Ectodermal cell (in vitro differentiated cells): ENCODE results near the gene VAV2.

Experiments
- H3K27ac ChIP-seq: 2 replicates; pipeline ENCODE4 v1.7.0; 2013; ENCODE audit warnings: mild to moderate bottlenecking, low read depth, low read length; ENCODE audit not compliant: insufficient read depth, poor library complexity, severe bottlenecking
- H3K27me3 ChIP-seq: 2 replicates; pipeline ENCODE4 v1.7.0; 2013; ENCODE audit warnings: mild to moderate bottlenecking, low read length; ENCODE audit not compliant: insufficient read depth, control insufficient read depth, poor library complexity, severe bottlenecking
- H3K36me3 ChIP-seq: one replicate; pipeline ENCODE4 v1.7.0; 2013; ENCODE audit warnings: low read length; ENCODE audit not compliant: control insufficient read depth, insufficient read depth
- H3K4me1 ChIP-seq: one replicate; pipeline ENCODE4 v1.7.0; 2013; ENCODE audit warnings: low read length; ENCODE audit not compliant: control insufficient read depth, insufficient read depth
- H3K4me3 ChIP-seq: 2 replicates; pipeline ENCODE4 v1.7.0; 2013; ENCODE audit warnings: low read depth, low read length, control low read depth; ENCODE audit not compliant: insufficient read depth
- H3K9me3 ChIP-seq: 2 replicates; pipeline ENCODE4 v1.7.0; 2013; ENCODE audit warnings: mild to moderate bottlenecking, low read length, moderate library complexity; ENCODE audit not compliant: control insufficient read depth
- whole genome bisulfite sequencing, 2 experiments: methylation state at CpG; one replicate each; pipeline ENCODE4 v1.1.7; 2013; ENCODE audit warnings: missing lambda C conversion rate in 2 of 2; 5-methylcytosine and 5-hydroxymethylcytosine counted together

The VAV2 gene

DNA sequence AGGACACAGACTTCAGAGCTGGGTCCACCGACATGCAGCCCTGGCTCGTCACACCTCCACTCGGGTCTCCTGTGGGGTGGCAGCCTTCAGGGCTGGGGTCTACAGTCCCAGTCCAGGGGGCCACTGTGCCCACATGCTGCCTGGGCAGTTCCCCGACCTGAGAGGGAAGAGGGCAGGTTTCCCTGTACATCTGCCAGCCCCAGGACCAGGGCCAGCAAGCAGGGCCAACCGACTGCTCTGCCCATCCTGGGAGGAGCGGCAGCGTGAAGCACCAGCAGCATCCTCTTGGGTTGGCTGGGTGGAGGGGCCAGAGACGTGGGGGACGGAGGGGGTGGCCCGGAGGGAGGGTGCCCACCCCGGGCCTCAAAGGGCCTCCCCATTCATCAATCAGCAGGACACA, 133.4 kb downstream of the VAV2 start:
- Histone ChIP-seq H3K27ac (no peak overlapping the region), H3K9me3 (no peaks in the 10 kb centered on the region), H3K4me3 (no peak overlapping the region), H3K36me3 (no peaks in the 10 kb centered on the region), H3K27me3 (no peaks in the 10 kb centered on the region), H3K4me1 (peaks cover 27% of the 10 kb centered on the region)
- WGBS, 2 experiments, result 94 to 95% methylated on average over 11 of the region's 11 CpGs

GRCh38 chr9:133857639-133858038, 134.5 kb downstream of the VAV2 start:
- WGBS, 2 experiments, result 93 to 94% methylated on average over 9 of the region's 9 CpGs
- H3K27me3 ChIP-seq, result no peaks in the 10 kb centered on the region
- no peak overlapping the region for H3K4me3 ChIP-seq
- no peaks in the 10 kb centered on the region for H3K36me3 ChIP-seq
- H3K4me1 ChIP-seq, result peaks cover 16% of the 10 kb centered on the region
- no peak overlapping the region for H3K27ac ChIP-seq
- H3K9me3 ChIP-seq, result no peaks in the 10 kb centered on the region

DNA sequence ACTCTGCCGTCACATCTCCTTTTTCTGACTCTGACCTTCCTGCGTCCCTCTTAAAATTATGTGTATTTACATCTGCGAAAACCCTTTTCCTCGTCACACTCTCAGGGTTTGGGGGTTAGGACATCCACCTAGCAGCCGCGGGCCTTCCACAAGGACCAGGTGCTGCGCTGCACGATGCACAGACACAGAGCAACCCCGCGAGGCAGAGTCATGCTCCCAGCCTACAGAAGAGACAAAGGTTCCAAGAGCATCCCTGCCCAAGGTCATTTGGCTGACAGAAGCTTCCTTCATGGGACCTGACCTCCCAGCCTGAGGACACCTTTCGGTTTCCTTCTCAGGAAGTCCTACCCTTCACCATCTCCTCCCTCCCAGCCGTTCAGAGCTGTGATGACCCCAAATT, 135.3 kb downstream of the VAV2 start:
- H3K36me3 ChIP-seq, result no peaks in the 10 kb centered on the region

GRCh38 chr9:133855802-133856521, 136.2 kb downstream of the VAV2 start:
- Histone ChIP-seq H3K4me3 (no peak overlapping the region), H3K4me1 (peaks cover 6% of the 10 kb centered on the region), H3K27me3 (no peaks in the 10 kb centered on the region), H3K27ac (no peak overlapping the region), H3K36me3 (no peaks in the 10 kb centered on the region), H3K9me3 (no peaks in the 10 kb centered on the region)
- 95 to 96% methylated on average over 20 of the region's 20 CpGs for WGBS, 2 experiments

More for the DNA sequence above, 135.3 kb downstream of the VAV2 start:
- no peak overlapping the region for H3K4me3 ChIP-seq
- H3K27me3 ChIP-seq, result no peaks in the 10 kb centered on the region
- no peak overlapping the region for H3K27ac ChIP-seq
- H3K4me1 ChIP-seq, result peaks cover 14% of the 10 kb centered on the region
- 90 to 91% methylated on average over 12 of the region's 12 CpGs for WGBS, 2 experiments
- H3K9me3 ChIP-seq, result no peaks in the 10 kb centered on the region

GRCh38 chr9:133855371-133855770, 136.8 kb downstream of the VAV2 start:
- Histone ChIP-seq H3K27ac (no peak overlapping the region), H3K27me3 (no peaks in the 10 kb centered on the region), H3K4me3 (no peak overlapping the region), H3K9me3 (no peaks in the 10 kb centered on the region), H3K4me1 (peaks cover 4% of the 10 kb centered on the region), H3K36me3 (no peaks in the 10 kb centered on the region)
- 94 to 96% methylated on average over 15 of the region's 15 CpGs for WGBS, 2 experiments

- Histone ChIP-seq H3K9me3 (no peaks in the 10 kb centered on the region), H3K36me3 (no peaks in the 10 kb centered on the region), H3K27me3 (no peaks in the 10 kb centered on the region), H3K4me3 (no peak overlapping the region), H3K4me1 (peaks cover 4% of the 10 kb centered on the region), H3K27ac (no peak overlapping the region)
- WGBS, 2 experiments, result 82 to 84% methylated on average over 4 of the region's 4 CpGs
Observed at GRCh38 chr9:133854765-133855164, 137.4 kb downstream of the VAV2 start.

- WGBS, 2 experiments, result 95% methylated on average over 6 of the region's 6 CpGs
- H3K4me1 ChIP-seq, result peaks cover 4% of the 10 kb centered on the region
- H3K36me3 ChIP-seq, result no peaks in the 10 kb centered on the region
- no peak overlapping the region for H3K27ac ChIP-seq
- H3K27me3 ChIP-seq, result no peaks in the 10 kb centered on the region
- no peaks in the 10 kb centered on the region for H3K9me3 ChIP-seq
- H3K4me3 ChIP-seq, result no peak overlapping the region
Observed at GRCh38 chr9:133854048-133854447, 138.1 kb downstream of the VAV2 start.

DNA sequence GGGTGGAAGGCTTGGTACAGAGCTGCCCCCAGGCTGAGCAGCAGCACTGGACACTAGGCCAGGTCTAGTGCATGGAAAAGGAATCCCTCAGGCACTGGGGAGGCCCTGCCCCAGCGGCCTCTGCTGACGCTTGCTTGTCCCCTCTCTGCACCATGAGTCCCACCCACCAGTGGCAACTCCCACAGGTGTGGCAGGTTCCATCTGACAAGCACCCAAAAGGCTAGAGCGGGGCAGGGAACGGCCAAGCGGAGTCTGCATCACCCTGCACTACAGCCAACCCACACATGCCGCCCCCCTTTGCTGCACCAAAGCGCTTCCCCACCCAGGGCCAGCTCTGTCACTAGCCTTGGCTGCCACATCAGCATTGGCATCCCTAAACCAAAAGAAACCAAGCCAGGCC, 138.8 kb downstream of the VAV2 start:
- Histone ChIP-seq H3K27me3 (no peaks in the 10 kb centered on the region), H3K4me3 (no peak overlapping the region), H3K9me3 (no peaks in the 10 kb centered on the region), H3K4me1 (peaks cover 4% of the 10 kb centered on the region), H3K27ac (no peak overlapping the region), H3K36me3 (no peaks in the 10 kb centered on the region)
- WGBS, 2 experiments, result 90 to 96% methylated on average over 7 of the region's 7 CpGs

GRCh38 chr9:133852431-133852830, 139.7 kb downstream of the VAV2 start:
- H3K4me1 ChIP-seq, result peaks cover 4% of the 10 kb centered on the region
- no peaks in the 10 kb centered on the region for H3K36me3 ChIP-seq
- H3K27ac ChIP-seq, result no peak overlapping the region
- 78 to 82% methylated on average over 6 of the region's 6 CpGs for WGBS, 2 experiments
- H3K27me3 ChIP-seq, result no peaks in the 10 kb centered on the region
- H3K4me3 ChIP-seq, result no peak overlapping the region
- no peaks in the 10 kb centered on the region for H3K9me3 ChIP-seq

DNA sequence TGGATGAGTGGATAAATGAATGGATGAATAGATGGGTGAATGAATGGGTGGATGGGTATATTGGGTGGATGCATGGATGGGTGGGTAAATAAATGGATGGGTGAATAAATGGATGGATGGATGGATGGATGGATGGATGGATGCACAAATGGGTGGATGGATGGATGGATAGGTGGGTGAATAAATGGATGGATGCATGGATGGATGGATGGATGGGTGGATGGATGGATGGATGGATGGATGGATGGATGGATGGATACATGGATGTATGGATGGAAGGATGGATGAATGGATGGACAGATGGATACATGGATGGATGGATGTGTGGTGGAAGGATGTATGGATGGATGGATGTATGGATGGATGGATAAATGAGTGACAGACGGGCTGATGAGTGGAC, 140.4 kb downstream of the VAV2 start:
- no peak overlapping the region for H3K4me3 ChIP-seq
- H3K27me3 ChIP-seq, result no peaks in the 10 kb centered on the region
- 91 to 94% methylated on average over 1 of the region's 1 CpG for WGBS, 2 experiments
- no peaks in the 10 kb centered on the region for H3K9me3 ChIP-seq
- H3K27ac ChIP-seq, result no peak overlapping the region
- peaks cover 4% of the 10 kb centered on the region for H3K4me1 ChIP-seq
- H3K36me3 ChIP-seq, result no peaks in the 10 kb centered on the region
